Ramos (cell line): Measurements from ENCODE around the gene LILRB3.
"Not testable (repeated sequence)": the region's sequence is repeated elsewhere in the genome, so short reads cannot be mapped to it uniquely, and the experiment has no call there.

Experiments
- in situ Hi-C: fragments of 300-500 bp; cut with MboI; formaldehyde crosslinking; loops from one replicate; pipeline ENCODE4 v1.14.3; 2022; ENCODE audit warnings: low sequenced_read_pairs; ENCODE audit not compliant: unreplicated experiment

LILRB3 gene

GRCh38 chr19:54173359-54173699 lies 49.5 kb downstream of the LILRB3 start:
- in situ Hi-C loops = no loop called here

DNA sequence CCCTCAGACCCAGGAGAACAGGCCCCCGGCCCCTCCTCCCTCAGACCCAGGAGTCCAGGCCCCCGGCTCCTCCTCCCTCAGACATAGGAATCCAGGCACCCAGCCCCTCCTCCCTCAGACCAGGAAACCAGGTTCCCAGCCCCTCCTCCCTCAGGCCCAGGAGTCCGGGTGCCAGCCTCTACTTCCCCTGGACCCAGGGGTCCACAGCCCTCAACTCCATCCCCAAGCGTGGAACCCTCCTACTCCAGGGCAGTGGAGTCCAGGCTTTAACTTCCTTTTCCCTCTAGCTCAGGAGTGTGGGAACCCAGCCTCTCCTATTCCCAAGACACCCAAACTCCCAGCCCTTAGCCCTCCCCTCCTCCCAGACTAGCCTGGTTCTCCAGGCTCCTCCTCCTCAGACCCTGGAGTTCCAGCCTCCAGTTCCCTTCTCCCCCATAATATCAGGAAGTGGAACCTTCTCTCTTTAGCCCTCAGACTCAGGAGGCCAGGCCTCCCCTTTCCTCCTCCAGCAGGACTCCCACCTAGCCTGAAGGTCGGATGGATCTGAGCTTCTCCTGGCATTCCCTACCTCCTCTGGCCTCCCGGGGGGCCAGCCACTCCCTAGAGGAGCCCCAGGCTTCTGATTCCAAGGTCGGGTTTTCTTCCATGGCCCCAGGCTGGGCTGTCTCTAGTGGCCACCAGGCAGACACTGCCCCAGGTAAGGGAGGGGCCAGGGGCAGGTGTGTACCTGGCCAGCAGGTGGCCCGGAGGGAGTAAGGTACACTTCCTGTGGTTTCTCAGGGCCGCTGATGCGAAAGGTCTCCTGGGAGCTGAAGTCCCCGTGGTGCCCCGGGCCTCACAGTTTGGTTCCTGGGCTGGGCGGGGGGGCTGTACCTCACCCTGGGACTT lies 50.1 kb downstream of the LILRB3 start, which contains the start of gene TMC4:
TMC4 (minus strand) TSS at position 690 of the 888 bp plus-strand sequence; CDS start at position 647, 43 bp downstream.
- in situ Hi-C loops = no loop called here

DNA sequence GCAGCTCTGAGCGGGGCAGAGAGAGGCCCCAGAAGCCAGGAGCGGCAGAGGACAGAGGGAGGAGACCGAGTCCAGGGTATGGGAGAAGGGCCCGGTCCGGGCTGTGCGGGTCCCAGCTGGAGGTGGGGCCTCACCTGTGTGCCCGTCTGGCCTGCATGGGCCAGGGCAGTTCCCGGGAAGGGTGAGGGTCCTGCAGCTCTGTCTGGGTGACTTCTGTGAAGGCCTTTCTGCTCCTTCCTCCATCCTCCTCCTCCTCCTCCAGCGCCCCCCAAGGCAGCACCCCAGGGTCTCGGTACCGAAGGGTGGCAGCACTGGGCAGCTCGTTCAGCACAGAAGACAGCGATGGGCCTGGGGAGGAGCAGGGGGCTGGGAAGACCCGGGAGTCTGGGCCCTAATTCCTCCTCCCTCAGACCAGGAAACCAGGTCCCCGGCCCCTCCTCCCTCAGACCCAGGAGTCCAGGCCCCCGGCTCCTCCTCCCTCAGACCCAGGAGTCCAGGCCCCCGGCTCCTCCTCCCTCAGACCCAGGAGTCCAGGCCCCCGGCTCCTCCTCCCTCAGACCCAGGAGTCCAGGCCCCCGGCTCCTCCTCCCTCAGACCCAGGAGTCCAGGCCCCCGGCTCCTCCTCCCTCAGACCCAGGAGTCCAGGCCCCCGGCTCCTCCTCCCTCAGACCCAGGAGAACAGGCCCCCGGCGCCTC lies 50.9 kb downstream of the LILRB3 start:
- in situ Hi-C loops = not testable (repeated sequence)

GRCh38 chr19:54169149-54169740 lies 53.6 kb downstream of the LILRB3 start:
- in situ Hi-C loops = no loop called here

- in situ Hi-C loops = no loop called here
Observed at GRCh38 chr19:54168174-54168917, 54.5 kb downstream of the LILRB3 start.
